Thoracic aorta (tissue), 2 donors: ENCODE results near the gene SPECC1L. TPM values are rescaled to one million over a fixed set of nuclear protein-coding genes. Genes with fewer than 3 reads are reported as not detected.

ENCODE experiments used
- ATAC-seq: fragments of 150-250 bp; one replicate; pipeline ENCODE4 v1.8.0; 2017; ENCODE audit warnings: low read depth; ENCODE audit not compliant: insufficient number of reproducible peaks, low FRiP score
- DNase-seq: peaks from one replicate; pipeline ENCODE4 v3.0.0-alpha.2; 2020; ENCODE audit warnings: low spot score
- H3K27ac ChIP-seq, 2 donors: fragments of 200-600 bp; sonication (generic); 1 replicate in 1 of 2; 2 replicates in 1 of 2; pipeline ENCODE4 v1.5.1; 2016; ENCODE audit warnings: mild to moderate bottlenecking in 2 of 2, moderate library complexity in 2 of 2
- H3K27me3 ChIP-seq: fragments of 200-600 bp; sonication (generic); replicated peaks from 2 replicates; pipeline ENCODE4 v1.6.0; 2016; ENCODE audit warnings: mild to moderate bottlenecking; ENCODE audit not compliant: insufficient read depth
- H3K36me3 ChIP-seq: fragments of 200-600 bp; sonication (generic); one replicate; pipeline ENCODE4 v1.5.1; 2016
- H3K4me1 ChIP-seq, 2 donors: fragments of 200-600 bp; sonication (generic); 1 replicate in 1 of 2; 2 replicates in 1 of 2; pipeline versions ENCODE4 v1.5.1 to v1.6.0; 2016; ENCODE audit warnings: low read depth in 2 of 2, mild to moderate bottlenecking in 1 of 2; ENCODE audit not compliant: control insufficient read depth in 1 of 2
- H3K4me3 ChIP-seq: fragments of 200-600 bp; sonication (generic); 2 replicates; pipeline ENCODE4 v1.5.1; 2016; ENCODE audit warnings: mild to moderate bottlenecking
- H3K9me3 ChIP-seq: fragments of 200-600 bp; sonication (generic); 2 replicates; pipeline ENCODE4 v1.5.1; 2016
- CTCF ChIP-seq: fragments of 200-600 bp; sonication (generic); IDR thresholded peaks from one replicate; pipeline ENCODE4 v1.5.1; 2019; ENCODE audit warnings: antibody characterized with exemption
- total RNA-seq, 2 donors: library from RNA; depleted of rRNA; stranded (reverse); fragments of >200 nt; gene quantifications; one replicate each; pipeline versions ENCODE4 v1.1.0 to v1.2.3, GENCODE V29; 2016

SPECC1L gene
- total RNA-seq, 2 donors from 2014 or later = 49.4 to 50.0 TPM

GRCh38 chr22:24466716-24467328 lies 196.2 kb downstream of the SPECC1L start:
- no peak overlapping the region for H3K4me3 ChIP-seq

GRCh38 chr22:24467340-24467739 lies 196.7 kb downstream of the SPECC1L start:
- H3K9me3 ChIP-seq = no peaks in the 10 kb centered on the region
- H3K4me3 ChIP-seq = no peak overlapping the region
- no peaks in the 10 kb centered on the region for H3K36me3 ChIP-seq
- H3K27me3 ChIP-seq = no peaks in the 10 kb centered on the region
- no peak for TF ChIP-seq CTCF
- peaks cover 6 to 37% of the 10 kb centered on the region in 2 donors for H3K4me1 ChIP-seq
- DNase-seq = no peak
- no peak overlapping the region for H3K27ac ChIP-seq
- no peak for ATAC-seq

More at GRCh38 chr22:24466716-24467328, 196.2 kb downstream of the SPECC1L start:
- Histone ChIP-seq H3K27ac (peak overlapping the region in 1 of 2 donors; percentile 55), H3K9me3 (no peaks in the 10 kb centered on the region), H3K27me3 (no peaks in the 10 kb centered on the region), H3K4me1 (peaks cover 6 to 33% of the 10 kb centered on the region in 2 donors), H3K36me3 (no peaks in the 10 kb centered on the region)
- no peak for ATAC-seq
- no peak for DNase-seq
- TF ChIP-seq CTCF = no peak

Other genes starting within 250 kb of the SPECC1L start
- gene SUSD2, start 89.3 kb upstream of the SPECC1L start, total RNA-seq = 10 to 100 TPM; 16.8 to 43.2 TPM
- gene GGT5, start 25.7 kb upstream of the SPECC1L start, total RNA-seq = 100 to 1,000 TPM in 1 of 2 donors, 10 to 100 TPM in 1; 81.3 to 175 TPM
- gene ADORA2A, start 156.8 kb downstream of the SPECC1L start, total RNA-seq = 10 to 100 TPM; 14.5 to 47.6 TPM
- gene UPB1, start 224.5 kb downstream of the SPECC1L start, total RNA-seq = 1 to 10 TPM; 1.5 to 2.7 TPM